Measurements from ENCODE around the gene CCDC85C. TPM values are rescaled to one million over a fixed set of nuclear protein-coding genes. Genes with fewer than 3 reads are reported as not detected.

CCDC85C gene
- total RNA-seq, 4 donors from 2014 or later, result 0.34 to 1.7 (median 0.80) TPM

DNA sequence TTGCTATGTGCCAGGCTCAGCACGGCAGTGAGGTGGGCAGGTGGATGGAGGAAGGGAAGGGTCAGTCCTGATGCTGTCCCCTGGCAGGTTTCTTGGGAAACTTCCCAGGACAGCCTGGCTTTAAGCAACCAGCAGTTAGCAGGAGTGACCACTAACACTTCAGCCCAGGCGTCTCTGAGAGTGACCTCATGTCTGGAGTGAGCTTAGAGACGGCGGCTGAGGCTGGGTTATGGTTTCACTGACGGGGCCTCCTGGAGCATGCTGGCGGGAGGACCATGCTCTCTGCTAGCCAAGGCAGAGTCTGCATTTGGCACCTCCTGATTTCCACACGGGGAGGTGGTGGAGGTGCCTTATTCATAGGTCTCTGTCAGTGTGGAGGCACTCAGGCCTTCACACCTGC, 43.4 kb upstream of the CCDC85C start:
- TF ChIP-seq, protein P1, sequence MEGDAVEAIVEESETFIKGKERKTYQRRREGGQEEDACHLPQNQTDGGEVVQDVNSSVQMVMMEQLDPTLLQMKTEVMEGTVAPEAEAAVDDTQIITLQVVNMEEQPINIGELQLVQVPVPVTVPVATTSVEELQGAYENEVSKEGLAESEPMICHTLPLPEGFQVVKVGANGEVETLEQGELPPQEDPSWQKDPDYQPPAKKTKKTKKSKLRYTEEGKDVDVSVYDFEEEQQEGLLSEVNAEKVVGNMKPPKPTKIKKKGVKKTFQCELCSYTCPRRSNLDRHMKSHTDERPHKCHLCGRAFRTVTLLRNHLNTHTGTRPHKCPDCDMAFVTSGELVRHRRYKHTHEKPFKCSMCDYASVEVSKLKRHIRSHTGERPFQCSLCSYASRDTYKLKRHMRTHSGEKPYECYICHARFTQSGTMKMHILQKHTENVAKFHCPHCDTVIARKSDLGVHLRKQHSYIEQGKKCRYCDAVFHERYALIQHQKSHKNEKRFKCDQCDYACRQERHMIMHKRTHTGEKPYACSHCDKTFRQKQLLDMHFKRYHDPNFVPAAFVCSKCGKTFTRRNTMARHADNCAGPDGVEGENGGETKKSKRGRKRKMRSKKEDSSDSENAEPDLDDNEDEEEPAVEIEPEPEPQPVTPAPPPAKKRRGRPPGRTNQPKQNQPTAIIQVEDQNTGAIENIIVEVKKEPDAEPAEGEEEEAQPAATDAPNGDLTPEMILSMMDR (IDR thresholded peaks at IDR 0.05; ENCODE audit: low read depth), result no peak

DNA sequence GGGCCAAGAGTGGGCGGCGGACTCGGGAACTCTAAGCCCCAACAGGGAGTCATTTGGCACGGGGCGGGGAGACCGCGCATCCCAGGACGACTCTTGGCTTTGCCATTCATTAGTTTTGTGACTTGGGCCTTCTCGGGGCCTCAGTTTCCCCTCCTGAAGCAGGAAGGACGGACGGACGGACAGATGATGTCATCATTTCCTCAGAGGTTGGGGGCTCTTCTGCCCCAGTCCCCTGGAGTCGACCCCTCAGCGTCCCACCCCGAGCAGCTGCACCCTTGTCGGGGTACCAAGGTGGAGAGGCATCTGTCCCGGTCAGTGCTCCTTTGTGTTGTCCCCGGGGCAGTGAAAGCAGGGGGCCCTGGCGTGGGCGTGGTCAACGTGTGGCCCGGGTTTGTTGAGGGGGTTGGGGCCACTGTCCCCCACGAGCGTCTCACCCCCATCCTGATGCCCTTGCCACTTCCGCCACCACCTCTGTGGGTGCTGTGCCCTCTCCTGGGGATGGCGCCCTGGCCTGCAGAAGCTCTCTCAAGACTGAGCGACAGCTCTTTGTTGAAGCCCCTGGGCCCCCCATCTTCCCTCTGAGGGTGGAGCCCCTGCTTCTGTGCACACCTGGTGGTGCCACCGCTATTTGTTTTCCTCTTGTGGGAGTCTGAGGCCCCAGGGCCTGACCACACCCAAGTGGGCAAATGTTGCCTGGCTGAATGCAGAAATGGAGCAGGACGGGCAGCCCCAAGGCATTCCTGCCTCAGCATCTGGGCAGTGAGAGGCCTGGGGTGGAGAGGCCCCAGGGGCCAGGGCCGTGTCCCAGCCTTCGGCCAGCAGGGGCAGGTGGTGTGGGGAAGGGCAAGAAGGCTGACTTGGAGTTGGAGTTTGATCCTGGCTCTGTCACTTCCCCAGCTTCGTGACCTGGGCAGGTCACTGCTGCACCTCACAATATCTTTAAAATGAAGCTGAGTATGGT, 41.8 kb upstream of the CCDC85C start:
- TF ChIP-seq, protein P1 (IDR thresholded peaks at IDR 0.05; ENCODE audit: low read depth), result no peak

DNA sequence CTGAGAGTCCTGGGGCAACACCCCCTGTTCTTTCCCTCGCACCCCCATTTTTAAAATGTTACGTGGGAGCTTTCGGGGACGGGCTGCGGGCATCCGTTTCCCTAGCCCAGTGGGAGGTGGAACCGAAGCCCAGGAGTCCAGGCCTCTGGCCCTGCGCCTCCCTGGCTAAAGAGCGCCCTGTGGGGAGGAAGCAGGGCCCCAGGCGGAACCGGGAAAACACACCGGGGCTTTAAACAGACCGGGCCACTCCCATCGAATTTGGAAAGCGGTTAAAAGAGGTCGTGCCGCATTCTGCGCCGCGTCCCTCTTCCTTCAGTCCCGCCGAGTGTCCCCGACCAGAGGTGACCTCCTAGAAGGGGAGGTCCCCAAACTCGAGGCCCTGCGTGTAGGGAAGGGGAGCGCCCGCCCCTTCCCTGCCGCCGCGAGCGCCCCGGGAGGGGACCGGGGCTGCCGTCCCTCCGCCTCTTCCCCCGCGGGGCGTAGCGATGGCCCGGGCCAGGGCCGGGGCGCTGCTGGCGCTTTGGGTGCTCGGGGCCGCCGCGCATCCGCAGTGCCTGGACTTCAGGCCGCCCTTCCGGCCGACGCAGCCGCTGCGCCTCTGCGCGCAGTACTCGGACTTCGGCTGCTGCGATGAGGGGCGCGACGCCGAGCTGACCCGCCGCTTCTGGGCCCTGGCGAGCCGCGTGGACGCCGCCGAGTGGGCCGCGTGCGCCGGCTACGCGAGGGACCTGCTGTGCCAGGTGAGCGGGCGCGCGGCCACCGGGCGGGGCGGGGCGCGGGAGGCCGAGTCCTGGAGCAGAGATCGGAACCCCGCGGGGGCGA, 40.9 kb upstream of the CCDC85C start, which contains the start of gene HHIPL1:
Gene HHIPL1, plus strand, starts transcription at position 407 of the 822 bp plus-strand sequence. Its CDS starts 79 bp downstream, at position 486.
- TF ChIP-seq, protein P1 (IDR thresholded peaks at IDR 0.05; ENCODE audit: low read depth), result no peak

DNA sequence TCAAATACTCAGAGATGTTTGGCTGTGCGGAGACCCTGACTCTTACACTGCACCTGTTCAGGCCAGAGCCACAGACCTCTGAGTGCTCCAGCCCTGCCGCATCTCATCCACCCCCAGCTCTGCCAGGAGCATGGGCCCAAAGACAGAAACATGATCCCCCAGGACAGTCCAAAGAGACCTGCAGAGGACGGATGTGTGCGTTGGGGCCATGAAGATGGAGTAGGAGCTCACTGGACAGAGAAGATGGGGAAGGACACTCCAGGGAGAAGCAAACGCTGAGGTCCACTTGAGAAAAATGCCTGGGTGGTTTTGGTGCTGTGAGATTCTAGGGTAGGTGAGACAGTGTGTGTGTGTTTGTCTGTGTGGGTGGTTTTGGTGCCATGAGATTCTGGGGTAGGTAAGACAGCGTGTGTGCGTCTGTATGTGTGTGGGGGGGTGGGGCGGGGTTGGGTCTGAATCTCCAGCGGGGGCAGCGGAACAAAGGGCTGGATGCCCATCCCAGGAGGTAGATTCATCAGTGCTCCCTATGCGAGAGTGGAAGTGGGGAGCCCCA, 40.1 kb upstream of the CCDC85C start:
- TF ChIP-seq, protein P1 (IDR thresholded peaks at IDR 0.05; ENCODE audit: low read depth), result no peak

DNA sequence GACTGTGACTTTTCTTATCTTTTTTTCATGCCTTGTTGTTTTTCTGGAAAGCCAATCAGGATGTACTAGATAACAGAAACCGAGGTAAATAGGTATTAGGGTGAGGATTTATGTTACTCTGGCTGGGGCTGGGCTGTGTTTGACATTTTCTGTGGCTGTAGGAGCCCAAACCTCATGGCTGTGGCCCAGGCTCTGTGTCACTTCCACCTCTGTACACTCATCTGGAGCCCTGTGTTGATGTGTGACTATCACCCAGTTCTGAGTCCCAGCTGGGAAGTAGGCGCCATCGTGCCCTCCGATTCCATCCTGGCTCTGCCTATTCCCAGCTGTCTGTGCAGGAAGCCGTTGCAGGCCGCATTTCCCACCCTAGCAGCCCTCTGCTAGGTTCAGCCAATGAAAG, 39.3 kb upstream of the CCDC85C start:
- TF ChIP-seq, protein P1 (IDR thresholded peaks at IDR 0.05; ENCODE audit: low read depth), result no peak

DNA sequence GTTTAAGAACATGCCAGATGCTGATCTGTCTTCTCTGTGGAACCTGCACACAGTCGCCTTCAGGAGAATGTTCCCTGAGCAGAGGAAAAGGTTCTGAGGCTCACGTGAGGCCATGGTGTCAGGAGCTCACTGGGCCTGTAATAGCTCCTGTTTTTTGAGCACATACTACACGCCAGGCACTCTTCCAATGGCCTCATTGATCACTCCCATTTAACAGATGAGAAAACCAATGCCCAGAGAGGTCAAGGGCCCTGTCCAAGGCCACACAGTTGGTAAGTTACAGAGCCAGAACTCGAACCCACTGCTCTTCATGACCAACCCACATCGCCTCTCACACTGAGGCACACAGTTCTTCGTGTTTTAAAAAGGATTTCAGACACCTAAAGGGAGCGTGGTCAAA, 33.6 kb upstream of the CCDC85C start:
- TF ChIP-seq, protein P1 (IDR thresholded peaks at IDR 0.05; ENCODE audit: low read depth), result no peak

All from subcutaneous adipose tissue (tissue), 4 donors.